Hematopoietic multipotent progenitor cell treated with erythropoietin and hydrocortisone succinate and interleukin-3 and kit ligand, for 4 days (in vitro differentiated cells): ENCODE data around the gene NUAK1.

ENCODE experiments used
- DNase-seq: peaks from one replicate; pipeline ENCODE4 v3.0.0-alpha.2; 2015

NUAK1 gene

GRCh38 chr12:106108185-106108835, 30.4 kb downstream of the NUAK1 start:
- DNase-seq = no peak

GRCh38 chr12:106107566-106107965, 31.2 kb downstream of the NUAK1 start:
- DNase-seq = no peak

GRCh38 chr12:106106892-106107291, 31.9 kb downstream of the NUAK1 start:
- DNase-seq = no peak

GRCh38 chr12:106106061-106106566, 32.6 kb downstream of the NUAK1 start:
- no peak for DNase-seq

GRCh38 chr12:106101803-106102202, 37.0 kb downstream of the NUAK1 start:
- DNase-seq = no peak

GRCh38 chr12:106098691-106099200, 40.0 kb downstream of the NUAK1 start:
- no peak for DNase-seq

- no peak for DNase-seq
Observed at GRCh38 chr12:106097011-106097410, 41.7 kb downstream of the NUAK1 start.

GRCh38 chr12:106096376-106096775, 42.4 kb downstream of the NUAK1 start:
- DNase-seq = no peak

GRCh38 chr12:106094304-106094703, 44.5 kb downstream of the NUAK1 start:
- no peak for DNase-seq

GRCh38 chr12:106093246-106093645, 45.5 kb downstream of the NUAK1 start:
- DNase-seq = no peak

- DNase-seq = no peak
Observed at GRCh38 chr12:106091446-106091820, 47.3 kb downstream of the NUAK1 start.

- no peak for DNase-seq
Observed at GRCh38 chr12:106090591-106091445, 47.9 kb downstream of the NUAK1 start.

GRCh38 chr12:106089935-106090334, 48.8 kb downstream of the NUAK1 start:
- DNase-seq = no peak

GRCh38 chr12:106088811-106089485, 49.8 kb downstream of the NUAK1 start:
- DNase-seq = no peak

GRCh38 chr12:106088246-106088808, 50.4 kb downstream of the NUAK1 start:
- no peak for DNase-seq

- DNase-seq = no peak
Observed at GRCh38 chr12:106086696-106087095, 52.1 kb downstream of the NUAK1 start.

- DNase-seq = no peak
Observed at GRCh38 chr12:106085213-106085612, 53.5 kb downstream of the NUAK1 start.

GRCh38 chr12:106084759-106085158, 54.0 kb downstream of the NUAK1 start:
- DNase-seq = no peak

GRCh38 chr12:106084014-106084671, 54.6 kb downstream of the NUAK1 start:
- no peak for DNase-seq

- DNase-seq = no peak
Observed at GRCh38 chr12:106082216-106083175, 56.3 kb downstream of the NUAK1 start.

- DNase-seq = no peak
Observed at GRCh38 chr12:106081606-106082005, 57.1 kb downstream of the NUAK1 start.
